Fibroblast of villous mesenchyme (primary cell): ENCODE data around the gene RRM1. TPM values are rescaled to one million over a fixed set of nuclear protein-coding genes. Genes with fewer than 3 reads are reported as not detected.
"Not testable (repeated sequence)": the region's sequence is repeated elsewhere in the genome, so short reads cannot be mapped to it uniquely, and the experiment has no call there.

ENCODE experiments used
- DNase-seq: peaks from one replicate; pipeline ENCODE4 v3.0.0-alpha.2; 2010; ENCODE audit warnings: low read depth
- H3K4me3 ChIP-seq: 2 replicates; pipeline ENCODE4 v1.5.1; 2011; ENCODE audit warnings: low read depth, mild to moderate bottlenecking, low read length
- total RNA-seq: library from RNA; depleted of rRNA; stranded (reverse); fragments of >200 nt; gene quantifications from 2 replicates; pipeline ENCODE4 v1.2.3, GENCODE V29; 2012
- TF ChIP-seq, protein P1 (sequence below): IDR thresholded peaks from 2 replicates; pipeline ENCODE4 v1.5.1; 2012; ENCODE audit warnings: low read depth, mild to moderate bottlenecking, low read length; ENCODE audit not compliant: insufficient read depth

The RRM1 gene
- total RNA-seq, 1 donor, result 128 TPM

DNA sequence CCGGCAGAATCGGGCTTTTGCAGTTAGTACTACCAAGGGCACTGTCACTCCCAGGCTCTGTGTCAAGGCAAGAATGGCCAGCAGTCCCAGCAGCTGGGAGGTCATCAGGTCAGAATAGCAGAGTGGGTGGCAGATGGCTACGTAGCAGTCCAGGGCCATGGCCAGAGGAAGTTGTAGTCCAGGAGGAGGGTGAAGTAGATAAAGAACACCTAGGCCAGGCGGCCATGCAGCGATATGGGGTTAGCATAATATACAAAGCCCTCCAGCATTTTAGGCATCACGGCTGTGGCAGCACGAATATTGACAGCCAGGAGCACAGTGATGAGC, 52.1 kb downstream of the RRM1 start:
- no peak overlapping the region for H3K4me3 ChIP-seq
- TF ChIP-seq, protein P1, sequence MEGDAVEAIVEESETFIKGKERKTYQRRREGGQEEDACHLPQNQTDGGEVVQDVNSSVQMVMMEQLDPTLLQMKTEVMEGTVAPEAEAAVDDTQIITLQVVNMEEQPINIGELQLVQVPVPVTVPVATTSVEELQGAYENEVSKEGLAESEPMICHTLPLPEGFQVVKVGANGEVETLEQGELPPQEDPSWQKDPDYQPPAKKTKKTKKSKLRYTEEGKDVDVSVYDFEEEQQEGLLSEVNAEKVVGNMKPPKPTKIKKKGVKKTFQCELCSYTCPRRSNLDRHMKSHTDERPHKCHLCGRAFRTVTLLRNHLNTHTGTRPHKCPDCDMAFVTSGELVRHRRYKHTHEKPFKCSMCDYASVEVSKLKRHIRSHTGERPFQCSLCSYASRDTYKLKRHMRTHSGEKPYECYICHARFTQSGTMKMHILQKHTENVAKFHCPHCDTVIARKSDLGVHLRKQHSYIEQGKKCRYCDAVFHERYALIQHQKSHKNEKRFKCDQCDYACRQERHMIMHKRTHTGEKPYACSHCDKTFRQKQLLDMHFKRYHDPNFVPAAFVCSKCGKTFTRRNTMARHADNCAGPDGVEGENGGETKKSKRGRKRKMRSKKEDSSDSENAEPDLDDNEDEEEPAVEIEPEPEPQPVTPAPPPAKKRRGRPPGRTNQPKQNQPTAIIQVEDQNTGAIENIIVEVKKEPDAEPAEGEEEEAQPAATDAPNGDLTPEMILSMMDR, result no peak
- no peak for DNase-seq

DNA sequence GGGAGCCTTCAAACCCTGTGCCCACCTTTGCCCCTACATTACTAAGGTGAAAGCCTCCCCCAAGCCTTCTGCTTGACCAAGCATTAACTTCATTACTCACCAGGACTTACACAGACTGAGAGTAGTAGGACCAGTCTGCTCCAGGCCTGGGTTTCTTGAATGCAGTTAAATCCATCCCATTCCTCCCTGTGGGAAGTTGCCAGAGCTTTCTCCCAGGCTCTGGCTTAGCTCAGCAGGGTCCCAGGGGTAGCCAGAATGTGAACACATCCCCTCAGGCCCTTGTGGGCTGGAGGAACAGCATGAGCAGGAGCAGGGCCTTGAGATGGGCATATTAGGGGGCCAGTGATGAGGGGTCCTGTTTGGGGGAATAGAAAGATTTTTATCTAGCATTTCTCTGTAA, 59.9 kb downstream of the RRM1 start:
- no peak overlapping the region for H3K4me3 ChIP-seq
- DNase-seq, result no peak
- TF ChIP-seq, protein P1, result no peak

DNA sequence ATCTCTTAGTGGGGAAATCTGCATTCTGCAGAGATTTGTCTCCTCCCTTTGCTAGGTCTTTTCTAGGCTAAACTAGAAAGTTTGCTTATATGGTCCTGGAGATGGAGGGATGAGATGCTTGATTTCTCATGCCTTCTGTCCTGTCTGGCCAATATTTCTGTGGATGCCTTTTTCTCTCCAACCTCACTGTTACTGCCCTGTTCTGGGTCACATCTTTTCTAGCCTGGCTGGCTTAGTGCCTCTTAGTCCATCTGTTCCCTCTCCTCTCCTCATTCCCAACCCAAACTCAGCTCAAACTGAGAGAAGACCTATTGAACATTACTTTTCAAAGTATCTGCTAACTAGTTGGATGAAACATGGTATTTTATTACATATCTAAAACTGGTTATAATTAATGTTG, 62.0 kb downstream of the RRM1 start:
- TF ChIP-seq, protein P1, result no peak
- H3K4me3 ChIP-seq, result no peak overlapping the region
- DNase-seq, result no peak

DNA sequence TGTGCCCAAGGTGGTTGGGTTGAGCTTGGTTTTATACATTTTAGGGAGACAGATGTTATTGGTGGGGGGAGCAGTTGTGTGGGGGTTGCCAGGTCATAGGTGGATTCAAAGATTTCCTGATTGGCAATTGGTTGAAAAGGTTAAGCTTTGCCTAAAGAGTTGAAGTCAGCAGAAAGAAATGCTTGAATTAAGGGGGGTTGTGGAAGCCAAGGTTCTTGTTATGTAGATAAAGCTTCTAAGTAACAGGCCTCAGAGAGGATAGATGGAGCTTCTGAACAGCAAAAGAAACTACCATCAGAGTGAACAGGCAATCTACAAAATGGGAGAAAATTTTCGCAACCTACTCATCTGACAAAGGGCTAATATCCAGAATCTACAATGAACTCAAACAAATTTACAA, 64.2 kb downstream of the RRM1 start:
- DNase-seq, H3K4me3 ChIP-seq: not testable (repeated sequence)

DNA sequence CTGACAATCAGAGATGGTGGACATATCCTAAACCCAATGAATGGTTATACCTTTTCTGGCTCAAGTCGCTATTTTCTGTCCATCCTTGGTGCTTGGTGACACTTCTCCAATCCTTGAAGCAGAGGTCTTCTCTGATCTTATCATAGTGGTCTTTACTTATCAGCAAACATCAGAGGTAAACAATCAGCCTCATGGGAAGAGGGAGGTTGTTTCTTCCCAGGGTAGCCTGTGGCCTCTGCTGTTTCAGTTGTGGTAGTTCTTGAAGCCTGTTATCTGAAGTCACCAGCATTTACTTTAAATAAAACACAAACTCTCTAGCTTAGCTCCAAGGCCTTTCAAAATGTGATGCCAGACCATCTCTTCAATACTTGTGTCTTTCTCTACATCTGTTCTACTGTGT, 66.7 kb downstream of the RRM1 start:
- TF ChIP-seq, protein P1, result no peak
- DNase-seq, result no peak

DNA sequence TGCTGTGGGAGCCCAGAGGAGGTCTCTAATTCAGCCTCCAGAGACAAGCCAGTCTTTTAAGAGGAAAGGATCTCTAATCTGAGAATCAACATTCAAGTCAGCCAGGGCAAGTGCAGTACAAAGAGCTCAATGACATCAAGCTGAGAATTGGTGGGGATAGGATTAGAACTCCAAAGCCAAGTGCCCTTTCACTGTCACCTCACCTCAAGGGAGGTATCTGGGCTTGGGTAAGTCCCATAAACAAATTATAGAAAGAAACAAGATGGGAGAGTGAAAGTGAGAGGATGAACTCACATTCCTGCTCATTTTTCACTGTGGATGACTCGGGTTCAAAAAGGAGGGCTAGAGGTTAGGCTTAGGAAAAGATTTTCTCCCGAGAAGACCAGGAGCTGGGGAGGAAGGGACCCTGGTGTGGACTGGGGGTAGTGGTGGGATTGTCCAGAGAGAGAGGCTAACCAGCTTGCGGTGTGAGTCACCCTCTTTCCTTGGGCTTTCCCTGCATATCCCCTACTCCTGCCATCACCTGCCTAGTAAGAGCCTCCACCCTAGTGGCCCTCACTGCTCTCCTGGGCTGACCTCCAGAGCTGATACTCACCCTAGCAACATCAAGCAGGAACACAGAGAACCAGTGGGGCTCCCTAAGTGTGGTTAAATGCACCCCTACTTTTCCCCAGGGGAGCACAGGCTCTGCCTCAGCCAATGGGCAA, 70.4 kb downstream of the RRM1 start:
- no peak for DNase-seq
- no peak overlapping the region for H3K4me3 ChIP-seq
- TF ChIP-seq, protein P1, result no peak

More for the DNA sequence above, 66.7 kb downstream of the RRM1 start:
- H3K4me3 ChIP-seq, result no peak overlapping the region

DNA sequence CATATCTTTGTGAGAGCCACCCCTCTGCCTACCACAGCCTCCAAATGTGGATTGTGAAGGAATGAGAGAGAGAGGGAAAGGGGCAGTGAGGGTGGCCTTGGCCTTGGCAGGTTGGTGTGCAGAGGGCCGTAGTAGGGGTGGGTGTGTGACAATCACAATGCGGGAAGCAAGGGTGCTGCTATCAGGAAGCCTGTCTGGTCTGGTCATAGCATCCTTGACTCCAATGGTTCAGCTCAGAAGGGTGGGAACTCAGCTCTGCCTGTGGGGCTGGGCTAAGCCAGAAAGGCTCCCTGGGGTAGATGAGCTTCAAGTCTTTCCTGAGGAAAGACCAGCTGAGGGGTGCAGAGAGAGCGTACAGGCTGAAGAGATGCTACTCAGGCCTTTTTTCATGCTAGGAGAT, 72.7 kb downstream of the RRM1 start:
- TF ChIP-seq, protein P1, result no peak
- no peak overlapping the region for H3K4me3 ChIP-seq
- DNase-seq, result no peak
